Frontal cortex (tissue), 4 donors: ENCODE results near the gene TAB2. TPM values are rescaled to one million over a fixed set of nuclear protein-coding genes. Genes with fewer than 3 reads are reported as not detected.
"Not testable (repeated sequence)": the region's sequence is repeated elsewhere in the genome, so short reads cannot be mapped to it uniquely, and the experiment has no call there.

ENCODE experiments used
- DNase-seq, 2 donors: peaks; one replicate each; pipeline ENCODE4 v3.0.0; 2012; ENCODE audit warnings: low spot score in 2 of 2
- FAIRE-seq: peaks from 2 replicates; lab custom pipeline; 2012; peaks lifted over from hg19 to GRCh38; lab: Jason Lieb, UNC
- total RNA-seq: library from RNA; depleted of rRNA; stranded (reverse); fragments of >200 nt; gene quantifications from one replicate; pipeline ENCODE4 v1.2.3, GENCODE V29; 2014
- donor health status: control.
- donor health status: control.
- donor health status: control.

TAB2 gene
- total RNA-seq, 1 donor from 2014 or later, result 28.9 TPM

- FAIRE-seq, result no peak
- no peak for DNase-seq
Observed at GRCh38 chr6:149311293-149311692, 6.2 kb upstream of the TAB2 start.

- no peak for FAIRE-seq
- no peak for DNase-seq
Observed at GRCh38 chr6:149311766-149312165, 5.7 kb upstream of the TAB2 start.

DNA sequence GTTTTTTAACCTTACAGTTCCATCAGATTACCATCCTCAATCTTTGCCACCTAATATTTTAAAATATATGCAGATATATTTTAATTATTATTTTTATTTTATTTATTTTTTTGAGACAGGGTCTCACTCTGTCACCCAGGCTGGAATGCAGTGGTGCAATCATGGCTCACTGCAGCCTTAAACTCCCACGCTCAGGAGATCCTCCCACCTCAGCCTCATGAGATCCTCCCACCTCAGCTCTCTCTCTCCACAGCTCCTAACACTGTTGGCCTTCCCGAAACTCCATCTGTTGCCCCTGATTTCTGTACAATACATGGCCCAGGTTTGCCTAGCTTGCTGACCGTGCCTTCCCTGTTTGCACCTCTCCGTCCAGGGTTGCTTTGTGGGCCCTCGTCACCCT, 4.4 kb upstream of the TAB2 start:
- FAIRE-seq (no peak), DNase-seq (no peak)

- DNase-seq (no peak), FAIRE-seq (no peak)
Observed at GRCh38 chr6:149313861-149314260, 3.7 kb upstream of the TAB2 start.

DNA sequence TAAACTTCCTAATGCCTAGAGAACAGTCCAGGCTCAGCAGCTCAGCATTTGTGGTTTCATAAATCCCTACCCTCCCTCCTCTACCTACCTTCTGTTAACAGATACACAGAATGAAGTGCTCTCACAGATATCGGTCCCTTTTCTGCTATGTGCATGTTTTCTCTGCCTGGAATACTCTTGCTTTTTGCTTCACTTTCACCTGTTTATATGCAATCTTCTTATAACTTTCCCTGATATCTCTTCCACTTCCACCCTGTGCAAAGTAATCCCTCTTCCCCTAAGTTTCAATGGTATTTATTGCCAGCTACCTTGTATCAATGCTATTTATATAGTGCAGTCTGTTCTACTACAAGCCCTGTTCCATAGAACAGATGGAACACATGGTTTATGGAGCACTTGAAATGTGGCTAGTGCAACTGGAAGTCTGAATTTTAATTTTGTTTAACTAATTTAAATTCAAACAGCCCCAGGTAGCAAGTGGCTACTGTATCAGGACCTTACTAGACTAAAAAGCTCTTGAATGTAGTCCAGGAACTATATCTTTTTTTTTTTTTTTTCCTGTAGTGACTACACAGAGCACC, 3.1 kb upstream of the TAB2 start:
- no peak for FAIRE-seq
- DNase-seq, result no peak

- DNase-seq (no peak), FAIRE-seq (no peak)
Observed at GRCh38 chr6:149316108-149316727, 1.3 kb upstream of the TAB2 start.

DNA sequence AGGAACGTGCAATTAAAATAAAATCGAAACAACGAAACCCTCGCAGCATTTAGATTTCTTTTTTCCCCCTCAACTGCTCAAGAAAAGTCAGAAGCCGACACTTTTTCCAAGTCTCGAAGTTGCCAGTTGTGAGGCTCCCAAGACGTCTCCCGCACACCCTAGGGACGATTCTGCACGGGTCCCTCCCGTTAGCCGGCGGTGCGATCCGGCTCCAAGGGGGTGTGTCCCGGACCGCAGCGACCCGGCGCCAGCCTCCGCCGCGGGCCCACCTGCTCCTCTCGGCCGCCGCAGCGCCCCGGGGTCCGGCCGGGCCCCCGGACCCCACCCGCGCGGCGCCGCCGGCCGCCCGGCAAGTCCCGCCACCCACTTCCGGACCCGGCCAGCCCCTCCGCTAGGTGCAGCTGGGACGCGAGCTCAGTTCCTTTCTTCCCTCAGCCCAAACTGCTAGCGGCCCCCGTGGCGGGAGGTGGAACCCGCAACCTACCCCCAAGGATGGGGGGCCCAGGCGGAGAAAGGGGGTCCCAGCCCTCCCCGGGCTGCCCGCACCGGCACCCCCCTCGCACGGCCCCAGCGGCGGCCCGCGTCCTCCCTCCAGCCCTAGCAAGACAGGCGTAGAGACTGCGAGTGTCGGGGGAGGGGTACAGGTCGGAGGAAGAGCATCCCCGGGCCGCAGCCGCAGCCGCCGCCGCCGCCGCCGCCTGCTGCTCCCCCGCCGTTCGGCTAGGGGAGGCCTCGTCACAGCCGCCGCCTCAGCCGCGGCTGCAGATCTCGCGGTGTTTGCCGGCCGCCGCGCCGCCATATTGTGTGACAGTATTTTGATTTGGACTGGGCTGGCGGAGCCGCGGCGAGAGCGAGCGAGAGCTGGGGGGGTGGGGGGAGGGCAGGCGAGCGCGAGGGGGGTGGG, 520 bp upstream of the TAB2 start:
- DNase-seq, result peak; percentile 79 to 83
- no peak for FAIRE-seq

- FAIRE-seq (no peak), DNase-seq (peak in 1 of 2 donors; percentile 13)
Observed at GRCh38 chr6:149318581-149319286, 1.2 kb downstream of the TAB2 start.

GRCh38 chr6:149319422-149319821, 1.9 kb downstream of the TAB2 start:
- FAIRE-seq, result no peak
- no peak for DNase-seq

DNA sequence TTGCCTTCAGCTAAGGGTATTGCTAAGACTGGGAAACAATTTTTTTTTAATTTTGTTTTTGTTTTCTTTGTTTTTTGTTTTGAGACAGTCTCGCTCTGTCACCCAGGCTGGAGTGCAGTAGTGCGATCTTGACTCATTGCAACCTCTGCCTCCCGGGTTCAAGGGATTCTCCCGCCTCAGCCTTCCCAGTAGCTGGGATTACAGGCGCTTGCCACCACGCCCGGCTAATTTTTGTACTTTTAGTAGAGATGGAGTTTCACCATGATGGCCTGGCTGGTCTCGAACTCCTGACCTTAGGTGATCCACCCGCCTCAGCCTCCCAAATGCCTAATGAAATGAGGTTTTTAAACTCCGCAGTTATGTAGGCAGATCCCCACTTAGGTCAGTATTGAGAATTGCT, 2.5 kb downstream of the TAB2 start:
- not testable (repeated sequence) for FAIRE-seq, DNase-seq

DNA sequence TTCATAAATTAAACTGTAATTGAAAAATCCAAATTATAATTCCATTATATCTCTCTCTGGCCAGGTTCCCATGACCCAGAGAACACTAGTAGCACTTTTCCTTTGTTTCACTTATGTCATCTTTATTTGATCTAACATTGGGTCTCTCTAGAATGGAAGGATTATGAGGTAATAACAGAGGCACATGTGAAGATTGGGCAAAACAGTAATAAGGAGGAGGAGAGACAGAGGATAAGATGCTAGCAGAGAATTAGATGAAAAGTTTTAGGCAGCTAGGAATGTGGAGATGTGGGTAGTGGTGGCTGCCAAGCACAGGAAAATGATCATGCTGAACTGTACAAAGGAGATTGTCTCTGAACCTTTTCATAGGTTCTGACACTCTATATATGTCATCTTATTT, 3.3 kb downstream of the TAB2 start:
- DNase-seq (no peak), FAIRE-seq (no peak)

- FAIRE-seq, result no peak
Observed at GRCh38 chr6:149323353-149323752, 5.8 kb downstream of the TAB2 start.

DNA sequence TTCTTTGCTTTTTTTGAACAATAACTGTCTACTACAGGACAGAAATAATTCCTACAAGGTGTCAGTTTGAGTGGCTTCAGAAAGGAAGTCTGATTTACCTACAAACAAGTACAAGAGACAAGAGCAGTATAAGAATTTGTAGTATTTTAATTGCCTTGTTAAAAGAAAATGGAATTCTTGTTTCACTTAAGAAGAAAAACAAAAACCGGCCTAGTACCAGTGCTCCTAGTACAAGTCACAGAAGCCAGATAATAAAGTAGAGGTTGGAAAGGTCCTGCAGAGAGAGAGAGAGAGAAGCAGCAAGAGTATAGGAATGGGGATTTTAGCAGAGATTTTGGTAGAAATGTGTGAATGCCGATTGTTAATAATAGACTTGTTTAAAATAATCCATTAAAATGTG, 6.4 kb downstream of the TAB2 start:
- FAIRE-seq, result no peak
- DNase-seq, result no peak

More at GRCh38 chr6:149323353-149323752, 5.8 kb downstream of the TAB2 start:
- DNase-seq, result no peak

DNA sequence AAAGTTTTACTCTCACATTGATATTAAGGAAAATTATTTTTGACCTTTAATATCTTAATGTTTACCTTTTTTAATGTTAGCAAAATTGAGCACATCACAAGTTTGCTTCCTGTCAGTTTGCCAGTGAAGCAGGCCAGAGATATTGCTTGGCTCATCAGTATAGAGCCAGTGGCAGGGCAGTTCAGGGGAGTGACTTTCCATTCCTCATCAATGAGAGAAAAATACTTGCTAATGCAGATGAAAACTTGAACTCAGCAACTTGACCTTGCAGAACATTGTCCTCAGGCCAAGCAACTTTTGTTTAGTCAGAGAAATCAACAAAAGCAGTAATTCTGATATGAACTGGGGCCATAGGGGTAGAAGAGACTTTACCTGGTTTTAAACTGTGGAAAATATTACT, 6.9 kb downstream of the TAB2 start:
- FAIRE-seq (peak; percentile 78), DNase-seq (no peak)

DNA sequence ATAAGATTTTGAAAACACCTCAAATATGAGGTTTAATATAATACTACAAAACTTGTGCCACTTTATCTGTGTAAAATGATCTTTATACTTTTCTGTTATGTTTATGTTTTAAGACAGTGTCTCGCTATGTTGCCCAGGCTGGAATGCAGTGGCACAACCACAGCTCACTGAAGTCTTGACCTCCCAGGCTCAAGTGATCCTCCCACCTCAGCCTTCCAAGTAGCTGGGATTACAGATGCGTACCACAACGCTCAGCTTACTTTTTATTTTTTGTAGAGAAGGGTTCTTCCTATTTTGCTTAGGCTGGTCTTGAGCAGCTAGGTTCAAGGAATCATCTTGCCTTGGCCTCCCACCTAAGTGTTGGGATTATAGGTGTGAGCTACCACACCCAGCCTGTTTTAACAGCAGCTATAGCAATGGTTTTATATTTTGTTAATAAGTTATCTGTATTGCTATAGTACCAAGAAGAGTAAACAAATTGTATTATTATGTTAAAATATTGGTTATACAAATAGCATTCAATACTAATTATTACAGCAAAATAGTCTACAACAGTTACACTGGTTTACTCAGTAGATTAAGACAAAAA, 8.2 kb downstream of the TAB2 start:
- FAIRE-seq (no peak), DNase-seq (no peak)

DNA sequence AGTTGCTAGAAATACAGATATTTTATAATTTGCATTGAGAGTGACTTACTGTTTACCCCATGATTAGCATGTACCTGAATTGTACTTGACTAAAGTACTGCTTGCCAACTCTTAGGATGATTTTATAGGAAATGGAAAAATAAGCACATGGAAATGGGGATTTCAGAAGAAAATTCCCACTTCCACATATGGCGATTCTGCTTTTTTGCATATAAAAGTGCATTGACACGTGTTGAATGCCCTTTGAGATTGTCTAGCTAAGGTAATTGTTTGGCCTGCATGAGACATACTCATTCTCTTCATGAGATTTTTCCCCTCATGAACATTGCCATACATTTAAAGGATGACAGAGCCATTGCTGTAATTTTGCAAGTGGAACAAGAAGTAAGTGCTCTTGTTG, 10.1 kb downstream of the TAB2 start:
- DNase-seq, result no peak
- FAIRE-seq, result no peak

- DNase-seq (no peak), FAIRE-seq (no peak)
Observed at GRCh38 chr6:149328083-149328482, 10.6 kb downstream of the TAB2 start.

DNA sequence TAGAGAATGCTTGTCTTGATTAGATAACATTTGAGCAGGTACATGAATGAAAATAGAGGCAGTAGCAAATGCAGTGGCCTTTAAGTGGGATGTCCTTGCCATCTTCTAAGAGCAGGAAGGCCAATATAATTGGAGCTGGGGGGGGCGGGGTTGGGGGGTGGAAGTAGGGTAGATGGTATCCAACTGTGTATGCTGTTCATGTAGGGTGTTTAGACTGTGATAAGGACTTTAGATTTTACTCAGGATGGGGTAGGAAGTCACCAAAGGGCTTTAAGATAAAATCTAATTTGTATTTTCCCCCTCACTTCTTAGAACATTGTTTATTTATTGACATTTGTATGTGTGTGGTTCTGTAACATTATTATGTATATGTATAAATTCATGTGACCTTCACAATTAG, 12.0 kb downstream of the TAB2 start:
- DNase-seq (no peak), FAIRE-seq (no peak)

- DNase-seq (no peak), FAIRE-seq (no peak)
Observed at GRCh38 chr6:149330133-149330532, 12.6 kb downstream of the TAB2 start.
